Neural progenitor cell (in vitro differentiated cells): Measurements from ENCODE around the gene ALOX15. TPM values are rescaled to one million over a fixed set of nuclear protein-coding genes. Genes with fewer than 3 reads are reported as not detected.
"Not testable (repeated sequence)": the region's sequence is repeated elsewhere in the genome, so short reads cannot be mapped to it uniquely, and the experiment has no call there.

ENCODE experiments used
- DNase-seq: peaks from one replicate; pipeline ENCODE4 v3.0.0-alpha.2; 2016; ENCODE audit warnings: low spot score
- H2AFZ ChIP-seq: fragments of 200-600 bp; sonication (generic); replicated peaks from 2 replicates; pipeline ENCODE4 v1.6.1; 2016; ENCODE audit warnings: antibody characterized with exemption
- H3F3A ChIP-seq: fragments of 200-600 bp; sonication (generic); 2 replicates; pipeline ENCODE4 v1.6.1; 2016; ENCODE audit warnings: antibody characterized with exemption, low read depth
- H3K27ac ChIP-seq: fragments of 200-600 bp; sonication (generic); 2 replicates; pipeline ENCODE4 v1.5.1; 2016; ENCODE audit warnings: mild to moderate bottlenecking
- H3K27me3 ChIP-seq: fragments of 200-600 bp; sonication (generic); 2 replicates; pipeline ENCODE4 v1.6.1; 2016; ENCODE audit warnings: mild to moderate bottlenecking, moderate library complexity
- H3K36me3 ChIP-seq: fragments of 200-600 bp; sonication (generic); 2 replicates; pipeline ENCODE4 v1.5.1; 2016
- H3K4me1 ChIP-seq: fragments of 200-600 bp; sonication (generic); 2 replicates; pipeline ENCODE4 v1.6.1; 2016; ENCODE audit warnings: mixed run types
- H3K4me2 ChIP-seq: fragments of 200-600 bp; sonication (generic); 2 replicates; pipeline ENCODE4 v1.6.1; 2016
- H3K4me3 ChIP-seq: fragments of 200-600 bp; sonication (generic); 2 replicates; pipeline ENCODE4 v1.5.1; 2016
- H3K79me2 ChIP-seq: fragments of 200-600 bp; sonication (generic); 2 replicates; pipeline ENCODE4 v1.6.1; 2016; ENCODE audit warnings: low read depth
- H3K9ac ChIP-seq: fragments of 200-600 bp; sonication (generic); 2 replicates; pipeline ENCODE4 v1.6.1; 2016
- H3K9me3 ChIP-seq: fragments of 200-600 bp; sonication (generic); 2 replicates; pipeline ENCODE4 v1.5.1; 2016; ENCODE audit warnings: low read depth
- H4K20me1 ChIP-seq: fragments of 200-600 bp; sonication (generic); 2 replicates; pipeline ENCODE4 v1.6.1; 2016; ENCODE audit warnings: low read depth
- H3K27ac Mint-ChIP-seq: 3 replicates; pipeline ENCODE4 v1.8.0; 2021; ENCODE audit warnings: mixed read lengths
- H3K27me3 Mint-ChIP-seq: 2 replicates; pipeline ENCODE4 v1.8.0; 2022; ENCODE audit warnings: low read depth, mild to moderate bottlenecking, inconsistent platforms, moderate library complexity, mixed read lengths; ENCODE audit not compliant: insufficient read depth
- H3K36me3 Mint-ChIP-seq: 3 replicates; pipeline ENCODE4 v1.8.0; 2021; ENCODE audit warnings: mixed read lengths
- H3K4me1 Mint-ChIP-seq: 3 replicates; pipeline ENCODE4 v1.8.0; 2021; ENCODE audit warnings: mixed read lengths
- H3K4me3 Mint-ChIP-seq: 3 replicates; pipeline ENCODE4 v1.8.0; 2021; ENCODE audit warnings: mild to moderate bottlenecking, moderate library complexity, mixed read lengths
- H3K9me3 Mint-ChIP-seq: 3 replicates; pipeline ENCODE4 v1.8.0; 2020; ENCODE audit warnings: mixed read lengths
- CTCF ChIP-seq: fragments of 200-600 bp; sonication (generic); IDR thresholded peaks from 2 replicates; pipeline ENCODE4 v1.5.1; 2017; ENCODE audit warnings: antibody characterized with exemption, mild to moderate bottlenecking
- EZH2 ChIP-seq: fragments of 200-600 bp; sonication (generic); IDR thresholded peaks from 2 replicates; pipeline ENCODE4 v1.6.1; 2017; ENCODE audit warnings: antibody characterized with exemption, mild to moderate bottlenecking, moderate library complexity
- EZH2phosphoT487 ChIP-seq: fragments of 200-600 bp; sonication (generic); IDR thresholded peaks from 2 replicates; pipeline ENCODE4 v1.6.1; 2017; ENCODE audit warnings: antibody characterized with exemption
- total RNA-seq: library from RNA; depleted of rRNA; stranded (reverse); fragments of >200 nt; gene quantifications from 2 replicates; pipeline ENCODE4 v1.2.3, GENCODE V29; 2015; ENCODE audit warnings: low replicate concordance

The ALOX15 gene
- total RNA-seq, 1 donor from 2014 or later = not detected

DNA sequence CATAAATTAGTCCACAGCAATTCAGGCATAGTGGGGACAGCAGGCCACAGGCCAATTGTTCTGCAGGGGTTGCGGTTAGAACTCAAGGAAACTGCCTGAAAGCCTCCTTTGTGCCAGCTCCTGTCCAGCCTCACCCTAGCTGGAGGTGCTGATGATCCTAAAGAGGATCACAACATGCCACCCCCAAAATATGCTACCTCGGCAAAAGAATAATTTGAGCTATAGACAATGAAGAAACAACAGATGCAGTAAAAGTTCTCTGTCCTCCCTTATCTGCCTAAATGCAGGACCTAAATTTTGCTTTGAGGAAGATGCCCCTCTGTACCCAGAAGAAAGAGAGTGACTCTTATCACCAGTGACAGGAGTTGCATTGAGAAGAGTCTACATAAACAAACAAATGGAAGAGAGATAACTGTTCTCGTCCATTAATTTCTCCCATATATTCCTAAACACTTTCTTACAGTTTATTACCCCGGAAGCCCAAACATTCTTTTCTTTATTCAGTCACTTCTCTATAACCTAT lies 14.7 kb downstream of the ALOX15 start:
- Histone ChIP-seq H4K20me1 (no peaks in the 10 kb centered on the region), H3K9ac (no peak overlapping the region), H2AFZ (no peak overlapping the region), H3K4me3 (no peak overlapping the region), H3F3A (no peaks in the 10 kb centered on the region), H3K9me3 (no peaks in the 10 kb centered on the region), H3K79me2 (no peaks in the 10 kb centered on the region), H3K27me3 (no peaks in the 10 kb centered on the region), H3K4me1 (peaks cover 7% of the 10 kb centered on the region), H3K4me2 (no peak overlapping the region), H3K27ac (no peak overlapping the region), H3K36me3 (no peaks in the 10 kb centered on the region)
- no peak for DNase-seq
- Mint-ChIP-seq H3K36me3 (no peaks in the 10 kb centered on the region), H3K4me1 (peaks cover 13% of the 10 kb centered on the region), H3K27ac (no peak overlapping the region), H3K27me3 (peaks cover 3% of the 10 kb centered on the region), H3K4me3 (no peak overlapping the region), H3K9me3 (no peaks in the 10 kb centered on the region)
- TF ChIP-seq EZH2phosphoT487 = no peak
- TF ChIP-seq CTCF = no peak
- TF ChIP-seq EZH2 = no peak

- Mint-ChIP-seq H3K4me3 (peak overlapping the region; percentile 14), H3K27me3 (peaks cover 3% of the 10 kb centered on the region), H3K36me3 (no peaks in the 10 kb centered on the region), H3K9me3 (no peaks in the 10 kb centered on the region), H3K4me1 (peaks cover 11% of the 10 kb centered on the region), H3K27ac (peak overlapping the region; percentile 19)
- Histone ChIP-seq H4K20me1 (no peaks in the 10 kb centered on the region), H2AFZ (peak overlapping the region; percentile 39), H3F3A (no peaks in the 10 kb centered on the region), H3K4me3 (no peak overlapping the region), H3K9me3 (no peaks in the 10 kb centered on the region), H3K27me3 (no peaks in the 10 kb centered on the region), H3K4me2 (no peak overlapping the region), H3K36me3 (no peaks in the 10 kb centered on the region), H3K4me1 (peaks cover 7% of the 10 kb centered on the region), H3K27ac (no peak overlapping the region), H3K79me2 (no peaks in the 10 kb centered on the region), H3K9ac (no peak overlapping the region)
- TF ChIP-seq EZH2phosphoT487 (no peak), EZH2 (no peak), CTCF (no peak)
- no peak for DNase-seq
These were observed 16.3 kb downstream of the ALOX15 start for GRCh38 chr17:4625181-4625617.

DNA sequence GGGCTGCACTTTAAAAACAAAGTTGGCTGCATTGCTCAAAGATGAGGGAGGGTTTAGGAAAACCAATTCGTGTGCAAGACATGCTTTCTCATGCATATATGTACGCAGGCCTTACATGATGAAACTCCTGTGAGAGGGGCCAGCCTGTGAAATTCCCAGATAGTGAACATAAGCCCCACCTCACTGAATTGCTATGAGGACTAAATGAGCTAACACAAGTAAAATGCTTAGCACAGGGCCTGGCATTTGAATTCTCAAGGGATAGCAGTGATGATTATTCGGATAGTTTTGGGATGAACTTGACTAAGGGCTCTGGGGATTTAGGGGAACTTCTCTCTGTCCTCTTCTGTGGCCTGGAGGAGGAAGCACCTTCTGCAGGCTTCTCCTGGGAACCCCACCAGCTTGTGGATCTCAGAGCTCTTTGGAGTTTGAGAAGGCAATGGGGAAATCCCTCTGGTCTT lies 17.0 kb downstream of the ALOX15 start:
- not testable (repeated sequence) for H3K4me3 Mint-ChIP-seq, H3K27me3 Mint-ChIP-seq

GRCh38 chr17:4623249-4623648 lies 18.2 kb downstream of the ALOX15 start:
- H3K36me3 Mint-ChIP-seq = no peaks in the 10 kb centered on the region
- no peak for DNase-seq
- peaks cover 3% of the 10 kb centered on the region for H3K27me3 Mint-ChIP-seq
- H3K4me3 ChIP-seq = no peak overlapping the region
- no peaks in the 10 kb centered on the region for H3F3A ChIP-seq
- no peaks in the 10 kb centered on the region for H3K36me3 ChIP-seq
- TF ChIP-seq EZH2phosphoT487 = no peak
- no peak for TF ChIP-seq CTCF
- no peak for TF ChIP-seq EZH2
- no peak overlapping the region for H3K4me3 Mint-ChIP-seq
- H3K9ac ChIP-seq = no peak overlapping the region
- peaks cover 11% of the 10 kb centered on the region for H3K4me1 Mint-ChIP-seq
- no peaks in the 10 kb centered on the region for H3K79me2 ChIP-seq
- H2AFZ ChIP-seq = no peak overlapping the region
- no peak overlapping the region for H3K27ac Mint-ChIP-seq
- peaks cover 7% of the 10 kb centered on the region for H3K4me1 ChIP-seq
- H3K9me3 Mint-ChIP-seq = no peaks in the 10 kb centered on the region
- no peaks in the 10 kb centered on the region for H4K20me1 ChIP-seq
- no peaks in the 10 kb centered on the region for H3K9me3 ChIP-seq
- no peaks in the 10 kb centered on the region for H3K27me3 ChIP-seq
- no peak overlapping the region for H3K4me2 ChIP-seq
- no peak overlapping the region for H3K27ac ChIP-seq

More for the DNA sequence above, 17.0 kb downstream of the ALOX15 start:
- H4K20me1 ChIP-seq, H2AFZ ChIP-seq, H3K36me3 ChIP-seq, H3K4me1 ChIP-seq, H3F3A ChIP-seq, DNase-seq, H3K27ac Mint-ChIP-seq, H3K36me3 Mint-ChIP-seq, H3K9me3 ChIP-seq, H3K4me3 ChIP-seq, H3K9ac ChIP-seq, H3K4me2 ChIP-seq, H3K27me3 ChIP-seq, H3K27ac ChIP-seq, H3K9me3 Mint-ChIP-seq, H3K79me2 ChIP-seq: not testable (repeated sequence)
- H3K4me1 Mint-ChIP-seq = peaks cover 11% of the 10 kb centered on the region
